HEK293T (cell line): ENCODE data around the gene MPV17.

Experiments
- CTCF ChIA-PET: fragments of 350-600 bp; formaldehyde crosslinking; extraction: SDS; loops from one replicate; lab custom pipeline; 2021; ENCODE audit warnings: antibody characterized with exemption, inconsistent platforms; lab: Yijun Ruan, JAX
- POLR2A ChIA-PET: fragments of 350-600 bp; formaldehyde crosslinking; extraction: SDS; loops from one replicate; lab custom pipeline; 2020; ENCODE audit warnings: antibody characterized with exemption, inconsistent platforms; lab: Yijun Ruan, JAX
- DNase-seq: peaks from one replicate; pipeline ENCODE4 v3.0.0; 2012; ENCODE audit warnings: mixed read lengths; ENCODE audit errors: extremely low spot score
- ARNT ChIP-seq: fragments of 450-650 bp; IDR thresholded peaks from 2 replicates; pipeline ENCODE4 v1.6.1; 2017; ENCODE audit warnings: mild to moderate bottlenecking
- BHLHE40 ChIP-seq: fragments of 450-650 bp; IDR thresholded peaks from 2 replicates; pipeline ENCODE4 v1.6.1; 2016; ENCODE audit warnings: mild to moderate bottlenecking, moderate library complexity, borderline replicate concordance
- CTBP1 ChIP-seq: fragments of 450-650 bp; IDR thresholded peaks from 2 replicates; pipeline ENCODE4 v1.6.1; 2016; ENCODE audit warnings: borderline replicate concordance
- ELF4 ChIP-seq: fragments of 450-650 bp; IDR thresholded peaks from 2 replicates; pipeline ENCODE4 v1.6.1; 2017; ENCODE audit warnings: antibody characterized with exemption
- FOXA1 ChIP-seq: fragments of 450-650 bp; IDR thresholded peaks from 2 replicates; pipeline ENCODE4 v1.6.1; 2016; ENCODE audit warnings: mild to moderate bottlenecking
- FOXK2 ChIP-seq: fragments of 450-650 bp; IDR thresholded peaks from 2 replicates; pipeline ENCODE4 v1.6.1; 2016; ENCODE audit warnings: mild to moderate bottlenecking
- FOXM1 ChIP-seq: fragments of 450-650 bp; IDR thresholded peaks from 2 replicates; pipeline ENCODE4 v1.6.1; 2017; ENCODE audit warnings: mild to moderate bottlenecking, borderline replicate concordance
- HDGF ChIP-seq: fragments of 450-650 bp; IDR thresholded peaks from 2 replicates; pipeline ENCODE4 v1.6.1; 2017; ENCODE audit warnings: antibody characterized with exemption, borderline replicate concordance
- L3MBTL2 ChIP-seq: fragments of 450-650 bp; conservative IDR thresholded peaks from 2 replicates; pipeline ENCODE4 v1.6.1; 2016; ENCODE audit warnings: mild to moderate bottlenecking
- LEF1 ChIP-seq: fragments of 450-650 bp; IDR thresholded peaks from 2 replicates; pipeline ENCODE4 v1.6.1; 2017; ENCODE audit warnings: mild to moderate bottlenecking, borderline replicate concordance
- NFRKB ChIP-seq: fragments of 450-650 bp; IDR thresholded peaks from 2 replicates; pipeline ENCODE4 v1.6.1; 2016; ENCODE audit warnings: mild to moderate bottlenecking, moderate library complexity
- SP1 ChIP-seq: fragments of 450-650 bp; IDR thresholded peaks from 2 replicates; pipeline ENCODE4 v1.6.1; 2017
- SUZ12 ChIP-seq: fragments of 450-650 bp; IDR thresholded peaks from 2 replicates; pipeline ENCODE4 v1.6.1; 2016; ENCODE audit warnings: mild to moderate bottlenecking
- TARDBP ChIP-seq: fragments of 450-650 bp; IDR thresholded peaks from 2 replicates; pipeline ENCODE4 v1.6.1; 2016
- ZNF384 ChIP-seq: fragments of 450-650 bp; IDR thresholded peaks from 2 replicates; pipeline ENCODE4 v1.6.1; 2016
- TF ChIP-seq, protein P1 (sequence below): fragments of 450-650 bp; IDR thresholded peaks from 2 replicates; pipeline ENCODE4 v1.6.1; 2016

The MPV17 gene

DNA sequence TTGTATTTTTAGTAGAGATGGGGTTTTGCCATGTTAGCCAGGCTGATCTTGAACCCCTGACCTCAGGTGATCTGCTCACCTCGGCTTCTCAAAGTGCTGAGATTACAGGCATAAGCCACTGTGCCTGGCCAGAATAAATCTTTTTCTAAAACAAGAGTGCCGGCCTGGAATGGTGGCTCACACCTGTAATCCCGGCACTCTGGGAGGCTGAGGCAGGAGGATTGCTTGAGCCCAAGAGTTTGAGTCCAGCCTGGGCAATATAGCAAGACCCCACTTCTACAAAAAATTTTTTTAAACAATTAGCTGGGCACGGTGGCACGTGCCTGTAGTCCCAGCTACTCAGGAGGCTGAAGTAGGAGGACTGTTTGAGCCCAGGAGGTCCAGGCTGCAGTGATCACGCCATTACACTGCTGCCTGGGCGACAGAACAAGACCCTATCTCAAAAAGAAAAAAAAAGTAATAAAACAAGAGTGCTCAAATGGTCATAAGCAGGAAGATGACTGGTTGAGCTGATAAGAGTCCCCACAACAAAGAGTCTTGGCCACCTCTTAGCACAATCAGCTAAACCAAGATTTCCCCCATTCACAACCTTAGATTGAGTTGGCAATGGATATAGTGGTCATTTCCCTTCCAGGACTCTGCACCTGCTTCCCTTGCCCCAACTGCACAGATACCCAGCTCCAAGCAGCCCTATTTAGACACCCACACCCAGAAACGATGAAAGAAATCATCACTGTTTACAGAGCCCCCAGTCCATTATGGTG is 8.8 kb downstream of the MPV17 start:
- no peak for DNase-seq
- ChIA-PET POLR2A (interaction anchor here (1.2 kb wide), 2 partner anchors 9 to 11 kb away, joined by 6 to 7 read pairs; partner anchors contain the start of gene MPV17), CTCF (interaction anchor here (0.7 to 1.3 kb wide), 2 partner anchors 11 to 222 kb away, joined by 3 read pairs; no protein-coding TSS in a partner anchor)
- TF ChIP-seq SP1 (no peak), SUZ12 (no peak), FOXM1 (no peak), BHLHE40 (no peak), HDGF (no peak), CTBP1 (no peak), ARNT (no peak), FOXA1 (no peak), ELF4 (no peak), LEF1 (no peak), L3MBTL2 (no peak), FOXK2 (no peak), NFRKB (no peak), TARDBP (no peak), ZNF384 (no peak)
- TF ChIP-seq, protein P1, sequence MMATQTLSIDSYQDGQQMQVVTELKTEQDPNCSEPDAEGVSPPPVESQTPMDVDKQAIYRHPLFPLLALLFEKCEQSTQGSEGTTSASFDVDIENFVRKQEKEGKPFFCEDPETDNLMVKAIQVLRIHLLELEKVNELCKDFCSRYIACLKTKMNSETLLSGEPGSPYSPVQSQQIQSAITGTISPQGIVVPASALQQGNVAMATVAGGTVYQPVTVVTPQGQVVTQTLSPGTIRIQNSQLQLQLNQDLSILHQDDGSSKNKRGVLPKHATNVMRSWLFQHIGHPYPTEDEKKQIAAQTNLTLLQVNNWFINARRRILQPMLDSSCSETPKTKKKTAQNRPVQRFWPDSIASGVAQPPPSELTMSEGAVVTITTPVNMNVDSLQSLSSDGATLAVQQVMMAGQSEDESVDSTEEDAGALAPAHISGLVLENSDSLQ, result no peak

DNA sequence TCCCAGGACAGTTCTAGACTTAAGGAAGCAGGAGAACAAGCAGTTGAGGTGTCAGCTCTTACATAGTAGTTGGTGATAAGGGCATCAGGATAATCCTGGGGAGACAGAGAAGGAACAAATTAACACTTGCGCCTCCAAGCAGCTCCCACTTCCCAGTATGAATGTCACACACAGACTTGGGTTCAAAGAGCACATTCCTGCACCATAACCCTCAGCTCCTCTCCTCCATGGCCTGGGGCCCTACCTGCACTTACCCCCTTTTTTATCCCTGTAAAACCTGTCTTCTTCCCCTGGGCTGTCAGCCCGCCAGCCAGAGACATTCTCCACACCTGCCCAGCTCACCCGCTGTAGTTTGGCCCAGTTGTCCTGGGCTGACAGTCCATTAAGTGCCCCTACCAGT is 10.7 kb downstream of the MPV17 start:
- TF ChIP-seq HDGF (no peak), CTBP1 (no peak), L3MBTL2 (no peak), NFRKB (no peak), FOXK2 (no peak), FOXM1 (no peak), ARNT (no peak), ZNF384 (no peak), BHLHE40 (no peak)
- POLR2A ChIA-PET, result interaction anchor here (0.7 kb wide), 1 partner anchor 93 kb away, joined by 3 read pairs; no protein-coding TSS in a partner anchor
- DNase-seq, result no peak
- CTCF ChIA-PET, result no interaction called here

- CTCF ChIA-PET, result interaction anchor here (0.6 to 0.7 kb wide), 2 partner anchors 10 to 41 kb away, joined by 3 read pairs; no protein-coding TSS in a partner anchor
- DNase-seq, result no peak
- POLR2A ChIA-PET, result interaction anchor here (0.9 kb wide), 1 partner anchor 14 kb away, joined by 3 read pairs; no protein-coding TSS in a partner anchor
- TF ChIP-seq ARNT (no peak), SP1 (no peak)
Measured at GRCh38 chr2:27309651-27310050, 13.2 kb downstream of the MPV17 start.

DNA sequence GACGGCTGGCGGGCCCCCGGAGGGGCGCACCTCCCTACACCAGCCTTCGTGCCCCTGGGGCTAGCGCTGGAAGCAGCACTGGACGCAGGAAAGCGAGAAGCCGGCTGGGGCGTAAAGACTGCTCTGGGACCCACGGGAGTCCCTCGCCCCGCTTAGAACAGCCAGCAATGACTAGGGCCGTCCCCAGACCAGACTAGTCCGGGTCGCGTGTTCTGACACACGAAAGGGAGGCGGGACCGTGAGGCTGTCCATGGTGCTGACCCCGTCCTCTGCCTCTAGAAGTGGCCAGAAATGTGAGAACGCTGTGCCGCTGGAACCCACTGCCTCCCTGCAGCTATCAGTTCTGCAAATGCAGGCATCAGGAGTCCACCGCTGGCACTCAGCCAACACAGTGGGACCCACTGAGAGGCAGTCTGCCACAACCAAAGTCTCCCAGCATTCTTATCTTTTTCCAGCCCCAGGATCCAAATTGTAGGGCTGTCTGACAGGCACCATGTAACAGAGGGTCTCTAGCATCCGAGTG is 14.5 kb downstream of the MPV17 start, which contains the start of gene UCN:
Gene UCN, minus strand, starts transcription at position 87 of the 523 bp plus-strand sequence. CDS start 550 bp downstream, outside the sequence.
- no peak for TF ChIP-seq NFRKB
- TF ChIP-seq, protein P1, result no peak
- TF ChIP-seq ARNT, result no peak
- no peak for TF ChIP-seq CTBP1
- TF ChIP-seq LEF1, result no peak
- TF ChIP-seq FOXA1, result no peak
- TF ChIP-seq ELF4, result no peak
- no peak for TF ChIP-seq BHLHE40
- TF ChIP-seq ZNF384, result no peak
- no peak for TF ChIP-seq SUZ12
- no peak for TF ChIP-seq TARDBP
- TF ChIP-seq FOXK2, result no peak
- TF ChIP-seq FOXM1, result no peak
- no peak for TF ChIP-seq HDGF
- no peak for TF ChIP-seq L3MBTL2
- no peak for TF ChIP-seq SP1
- POLR2A ChIA-PET, result no interaction called here
- CTCF ChIA-PET, result no interaction called here
- DNase-seq, result no peak

- ChIA-PET CTCF (no interaction called here), POLR2A (no interaction called here)
- TF ChIP-seq LEF1, result no peak
- TF ChIP-seq, protein P1, result no peak
- no peak for TF ChIP-seq TARDBP
- no peak for TF ChIP-seq L3MBTL2
- no peak for TF ChIP-seq SP1
- no peak for TF ChIP-seq ELF4
- TF ChIP-seq SUZ12, result no peak
- TF ChIP-seq FOXM1, result no peak
- no peak for TF ChIP-seq FOXK2
- no peak for TF ChIP-seq ARNT
- no peak for TF ChIP-seq FOXA1
- no peak for DNase-seq
Measured at GRCh38 chr2:27307545-27308358, 15.1 kb downstream of the MPV17 start.
